Astrocyte (in vitro differentiated cells and primary cell): ENCODE results near the gene ITLN2.

Experiments used
- EZH2 ChIP-seq: IDR thresholded peaks from 2 replicates; pipeline ENCODE4 v1.6.1; 2012; ENCODE audit warnings: mild to moderate bottlenecking, low read length, inconsistent platforms; ENCODE audit not compliant: insufficient read depth
- TF ChIP-seq, protein P1 (sequence below): IDR thresholded peaks from 2 replicates; pipeline ENCODE4 v1.5.1; 2011; ENCODE audit warnings: low read depth, mild to moderate bottlenecking, inconsistent platforms, low read length, moderate library complexity; ENCODE audit not compliant: insufficient read depth

DNA sequence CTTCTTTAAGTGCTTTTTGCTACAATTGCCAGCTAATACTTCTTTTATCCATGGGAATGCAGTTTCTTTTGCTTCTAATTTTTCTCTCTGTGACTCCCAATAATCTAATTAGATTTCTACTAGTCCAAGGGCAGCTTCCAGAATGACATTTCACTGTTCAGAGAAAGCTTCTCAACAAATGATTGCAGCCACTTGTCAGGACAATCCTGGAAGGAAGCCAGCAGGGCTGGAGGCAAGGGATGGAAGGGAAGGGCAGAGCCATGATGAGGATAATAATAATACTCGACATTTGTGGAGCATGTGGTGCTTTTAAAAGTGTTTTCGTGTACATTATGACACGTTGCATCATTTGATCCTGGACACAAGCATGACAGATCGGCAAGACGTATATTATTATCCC, 46.9 kb upstream of the ITLN2 start:
- TF ChIP-seq EZH2 = no peak
- TF ChIP-seq, protein P1, sequence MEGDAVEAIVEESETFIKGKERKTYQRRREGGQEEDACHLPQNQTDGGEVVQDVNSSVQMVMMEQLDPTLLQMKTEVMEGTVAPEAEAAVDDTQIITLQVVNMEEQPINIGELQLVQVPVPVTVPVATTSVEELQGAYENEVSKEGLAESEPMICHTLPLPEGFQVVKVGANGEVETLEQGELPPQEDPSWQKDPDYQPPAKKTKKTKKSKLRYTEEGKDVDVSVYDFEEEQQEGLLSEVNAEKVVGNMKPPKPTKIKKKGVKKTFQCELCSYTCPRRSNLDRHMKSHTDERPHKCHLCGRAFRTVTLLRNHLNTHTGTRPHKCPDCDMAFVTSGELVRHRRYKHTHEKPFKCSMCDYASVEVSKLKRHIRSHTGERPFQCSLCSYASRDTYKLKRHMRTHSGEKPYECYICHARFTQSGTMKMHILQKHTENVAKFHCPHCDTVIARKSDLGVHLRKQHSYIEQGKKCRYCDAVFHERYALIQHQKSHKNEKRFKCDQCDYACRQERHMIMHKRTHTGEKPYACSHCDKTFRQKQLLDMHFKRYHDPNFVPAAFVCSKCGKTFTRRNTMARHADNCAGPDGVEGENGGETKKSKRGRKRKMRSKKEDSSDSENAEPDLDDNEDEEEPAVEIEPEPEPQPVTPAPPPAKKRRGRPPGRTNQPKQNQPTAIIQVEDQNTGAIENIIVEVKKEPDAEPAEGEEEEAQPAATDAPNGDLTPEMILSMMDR = no peak
